RKO (cell line): ENCODE measurements around the gene SELENON.

Source experiments
- DNase-seq: peaks from one replicate; pipeline ENCODE4 v3.0.0-alpha.2; 2016; ENCODE audit warnings: low spot score

Gene SELENON

GRCh38 chr1:25771221-25772114, 28.5 kb upstream of the SELENON start:
- DNase-seq: no peak

- no peak for DNase-seq
These were observed 27.8 kb upstream of the SELENON start for GRCh38 chr1:25772164-25772563.

GRCh38 chr1:25772692-25773245, 27.2 kb upstream of the SELENON start:
- DNase-seq: no peak

- DNase-seq: no peak
These were observed 26.4 kb upstream of the SELENON start for GRCh38 chr1:25773441-25774125.

- no peak for DNase-seq
These were observed 25.7 kb upstream of the SELENON start for GRCh38 chr1:25774206-25774803.

GRCh38 chr1:25774921-25775771, 24.8 kb upstream of the SELENON start:
- DNase-seq: no peak

- DNase-seq: no peak
These were observed 20.6 kb upstream of the SELENON start for GRCh38 chr1:25779388-25779787.

- DNase-seq: no peak
These were observed 20.1 kb upstream of the SELENON start for GRCh38 chr1:25779894-25780293.

- DNase-seq: no peak
These were observed 19.5 kb upstream of the SELENON start for GRCh38 chr1:25780318-25781129.

GRCh38 chr1:25781130-25781433, 18.9 kb upstream of the SELENON start:
- no peak for DNase-seq

GRCh38 chr1:25782608-25783201, 17.3 kb upstream of the SELENON start:
- DNase-seq: no peak

GRCh38 chr1:25784575-25785051, 15.4 kb upstream of the SELENON start:
- DNase-seq: no peak

GRCh38 chr1:25785333-25786067, 14.5 kb upstream of the SELENON start:
- no peak for DNase-seq

GRCh38 chr1:25786887-25787759, 12.9 kb upstream of the SELENON start:
- DNase-seq: no peak

- DNase-seq: no peak
These were observed 12.2 kb upstream of the SELENON start for GRCh38 chr1:25787760-25788166.

GRCh38 chr1:25790472-25790871, 9.5 kb upstream of the SELENON start:
- DNase-seq: no peak

GRCh38 chr1:25792115-25792514, 7.9 kb upstream of the SELENON start:
- DNase-seq: no peak

GRCh38 chr1:25793585-25794170, 6.3 kb upstream of the SELENON start:
- no peak for DNase-seq
